ENCODE data around the gene ASRGL1. TPM values are rescaled to one million over a fixed set of nuclear protein-coding genes. Genes with fewer than 3 reads are reported as not detected.
"Not testable (repeated sequence)": the region's sequence is repeated elsewhere in the genome, so short reads cannot be mapped to it uniquely, and the experiment has no call there.

Gene ASRGL1
- total RNA-seq, 4 donors from 2014 or later, result 2.1 to 11.6 (median 6.7) TPM

GRCh38 chr11:62374801-62375200 lies 37.6 kb downstream of the ASRGL1 start:
- DNase-seq (ENCODE audit: extremely low spot score), result no peak
- H3K27me3 ChIP-seq, result no peaks in the 10 kb centered on the region
- H3K36me3 ChIP-seq, result no peaks in the 10 kb centered on the region
- H3K9me3 ChIP-seq, result no peaks in the 10 kb centered on the region
- WGBS, result 93% methylated on average over 8 of the region's 9 CpGs
- H3K4me1 ChIP-seq, result peaks cover 0 to 9% (median 4%) of the 10 kb centered on the region in 4 donors
- TF ChIP-seq POLR2A (IDR thresholded peaks at IDR 0.05; ENCODE audit: low read depth), result no peak
- TF ChIP-seq EP300 (IDR thresholded peaks at IDR 0.05), result no peak
- intact Hi-C loops (cut with DNase I), result loop anchor here (5.0 to 10.0 kb wide), 2 partner anchors 32 to 200 kb away; no protein-coding TSS in a partner anchor
- H3K4me3 ChIP-seq, result no peak overlapping the region
- no peak overlapping the region for H3K27ac ChIP-seq (replicated peaks in 1 of 4)

GRCh38 chr11:62378459-62379063 lies 41.3 kb downstream of the ASRGL1 start:
- intact Hi-C loops (cut with DNase I), result loop anchor here (5.0 to 10.0 kb wide), 2 partner anchors 36 to 204 kb away; no protein-coding TSS in a partner anchor
- 3% methylated on average over 9 of the region's 9 CpGs for WGBS
- H3K4me1 ChIP-seq, result peaks cover 7 to 17% (median 11%) of the 10 kb centered on the region in 4 donors
- not testable (repeated sequence) for DNase-seq (ENCODE audit: extremely low spot score); H3K4me3 ChIP-seq; H3K36me3 ChIP-seq; H3K27me3 ChIP-seq; H3K27ac ChIP-seq (replicated peaks in 1 of 4); H3K9me3 ChIP-seq
- peak; percentile 54 to 68 (median 59) for TF ChIP-seq CTCF (IDR thresholded peaks at IDR 0.05)

GRCh38 chr11:62379586-62379985 lies 42.3 kb downstream of the ASRGL1 start:
- H3K27ac ChIP-seq (replicated peaks in 1 of 4); H3K36me3 ChIP-seq; H3K4me3 ChIP-seq; H3K27me3 ChIP-seq; DNase-seq (ENCODE audit: extremely low spot score); H3K9me3 ChIP-seq: not testable (repeated sequence)
- WGBS, result 59% methylated on average over 2 of the region's 2 CpGs
- intact Hi-C loops (cut with DNase I), result loop anchor here (5.0 to 10.0 kb wide), 2 partner anchors 37 to 205 kb away; no protein-coding TSS in a partner anchor
- peaks cover 7 to 17% (median 11%) of the 10 kb centered on the region in 4 donors for H3K4me1 ChIP-seq

GRCh38 chr11:62380821-62381245 lies 43.6 kb downstream of the ASRGL1 start:
- peak in 1 of 2 donors; percentile 7 for TF ChIP-seq POLR2AphosphoS5 (IDR thresholded peaks at IDR 0.05)
- TF ChIP-seq CTCF (IDR thresholded peaks at IDR 0.05), result peak; percentile 79 to 86 (median 84)
- H3K4me3 ChIP-seq, result peak overlapping the region; percentile 26 to 29 (median 27)

GRCh38 chr11:62383822-62384221 lies 46.6 kb downstream of the ASRGL1 start:
- WGBS, result 63% methylated on average over 6 of the region's 6 CpGs
- no peak overlapping the region for H3K27ac ChIP-seq (replicated peaks in 1 of 4)
- H3K9me3 ChIP-seq, result no peaks in the 10 kb centered on the region
- intact Hi-C loops (cut with DNase I), result loop anchor here (5.0 to 10.0 kb wide), 2 partner anchors 313 to 481 kb away; no protein-coding TSS in a partner anchor
- no peak for DNase-seq (ENCODE audit: extremely low spot score)
- peaks cover 6 to 11% (median 7%) of the 10 kb centered on the region in 4 donors for H3K4me1 ChIP-seq
- no peaks in the 10 kb centered on the region for H3K27me3 ChIP-seq
- no peak overlapping the region for H3K4me3 ChIP-seq
- no peaks in the 10 kb centered on the region for H3K36me3 ChIP-seq
- TF ChIP-seq CTCF (IDR thresholded peaks at IDR 0.05), result no peak
- no peak for TF ChIP-seq POLR2A (IDR thresholded peaks at IDR 0.05; ENCODE audit: low read depth)
- no peak for TF ChIP-seq EP300 (IDR thresholded peaks at IDR 0.05)
- TF ChIP-seq POLR2AphosphoS5 (IDR thresholded peaks at IDR 0.05), result no peak

More at GRCh38 chr11:62380821-62381245, 43.6 kb downstream of the ASRGL1 start:
- H3K36me3 ChIP-seq; H3K9me3 ChIP-seq; H3K27me3 ChIP-seq; H3K27ac ChIP-seq (replicated peaks in 1 of 4); DNase-seq (ENCODE audit: extremely low spot score): not testable (repeated sequence)
- intact Hi-C loops (cut with DNase I), result loop anchor here (5.0 to 10.0 kb wide), 2 partner anchors 316 to 484 kb away; no protein-coding TSS in a partner anchor
- 6% methylated on average over 12 of the region's 12 CpGs for WGBS
- peaks cover 7 to 17% (median 11%) of the 10 kb centered on the region in 4 donors for H3K4me1 ChIP-seq

- WGBS, result 92% methylated on average over 3 of the region's 3 CpGs
- not testable (repeated sequence) for H3K27ac ChIP-seq (replicated peaks in 1 of 4); DNase-seq (ENCODE audit: extremely low spot score); H3K36me3 ChIP-seq; H3K4me3 ChIP-seq; H3K9me3 ChIP-seq; H3K27me3 ChIP-seq; H3K4me1 ChIP-seq
- intact Hi-C loops (cut with DNase I), result loop anchor here (10.0 kb wide), 1 partner anchor 479 kb away; no protein-coding TSS in a partner anchor
Measured at GRCh38 chr11:62386083-62386482, 48.8 kb downstream of the ASRGL1 start.

Data from esophagus muscularis mucosa (tissue), 4 donors.